ENCODE measurements around the gene PRKAG2.
A peak's percentile ranks its signal among the peaks of the same experiment; 100 is the strongest.

The PRKAG2 gene

DNA sequence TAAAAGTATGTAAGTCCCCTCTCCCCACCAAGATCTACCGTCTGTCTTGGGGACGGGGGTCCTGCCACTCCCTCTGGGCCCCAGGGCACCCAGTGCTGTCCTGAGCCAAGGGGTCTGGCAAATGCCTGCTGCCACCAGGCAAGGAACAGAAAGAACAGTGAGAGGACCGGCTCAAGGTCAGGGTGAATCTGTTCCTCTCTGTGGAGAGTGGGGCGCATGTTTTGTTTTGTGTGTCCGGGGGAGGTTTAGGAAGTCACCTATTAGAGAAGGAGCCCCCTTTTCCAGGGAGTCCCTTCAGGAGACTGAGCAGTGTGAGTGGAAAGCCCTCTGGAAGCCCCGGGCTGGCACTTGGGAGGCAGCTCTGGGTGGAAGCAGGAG, 198.7 kb downstream of the PRKAG2 start:
- H3K9me3 ChIP-seq (ENCODE audit: control insufficient read depth in 1 of 2, low read length in 2 of 2): no peaks in the 10 kb centered on the region
- H3K4me1 ChIP-seq (ENCODE audit: control insufficient read depth in 1 of 2, insufficient read depth in 2 of 2, low read length in 2 of 2): peaks cover 10 to 17% of the 10 kb centered on the region in 2 donors
- no peak overlapping the region for H3K27ac ChIP-seq (ENCODE audit: low read depth, low read length)
- H3K27me3 ChIP-seq (ENCODE audit: control insufficient read depth in 1 of 2, insufficient read depth in 2 of 2, low read length in 2 of 2): no peaks in the 10 kb centered on the region
- no peaks in the 10 kb centered on the region for H3K36me3 ChIP-seq (ENCODE audit: control insufficient read depth in 1 of 2, insufficient read depth in 2 of 2, low read length in 2 of 2)
- H3K4me3 ChIP-seq (ENCODE audit: low read depth in 1 of 2, low read length in 2 of 2): no peak overlapping the region
- H3K9ac ChIP-seq (ENCODE audit: low read depth in 1 of 2, low read length in 2 of 2): no peak overlapping the region

- H3K9ac ChIP-seq (ENCODE audit: low read depth in 1 of 2, low read length in 2 of 2): no peak overlapping the region
- H3K9me3 ChIP-seq (ENCODE audit: control insufficient read depth in 1 of 2, low read length in 2 of 2): no peaks in the 10 kb centered on the region
- H3K4me1 ChIP-seq (ENCODE audit: control insufficient read depth in 1 of 2, insufficient read depth in 2 of 2, low read length in 2 of 2): peaks cover 15 to 22% of the 10 kb centered on the region in 2 donors
- H3K4me3 ChIP-seq (ENCODE audit: low read depth in 1 of 2, low read length in 2 of 2): no peak overlapping the region
- H3K27ac ChIP-seq (ENCODE audit: low read depth, low read length): no peak overlapping the region
- no peaks in the 10 kb centered on the region for H3K36me3 ChIP-seq (ENCODE audit: control insufficient read depth in 1 of 2, insufficient read depth in 2 of 2, low read length in 2 of 2)
- H3K27me3 ChIP-seq (ENCODE audit: control insufficient read depth in 1 of 2, insufficient read depth in 2 of 2, low read length in 2 of 2): no peaks in the 10 kb centered on the region
These were observed 199.2 kb downstream of the PRKAG2 start for GRCh38 chr7:151677581-151678226.

DNA sequence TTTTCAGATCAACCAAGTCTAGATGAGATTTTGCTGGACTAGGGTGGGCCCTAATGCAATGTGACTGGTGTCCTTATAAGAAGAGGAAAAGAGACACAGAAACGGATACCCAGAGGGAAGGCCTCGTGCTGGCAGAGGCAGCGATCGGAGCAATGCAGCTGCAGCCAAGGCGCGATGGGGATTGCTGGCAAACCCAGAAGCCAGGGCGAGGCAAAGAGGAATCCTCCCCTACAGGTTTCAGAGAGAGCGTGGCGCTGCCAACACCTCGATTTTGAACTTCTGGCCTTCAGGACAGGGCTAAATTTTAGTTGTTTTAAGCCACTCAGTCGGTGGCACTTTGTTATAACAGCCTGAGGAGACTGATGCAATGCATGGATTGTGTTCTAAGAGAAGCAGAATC, 200.2 kb downstream of the PRKAG2 start:
- peaks cover 18 to 26% of the 10 kb centered on the region in 2 donors for H3K4me1 ChIP-seq (ENCODE audit: control insufficient read depth in 1 of 2, insufficient read depth in 2 of 2, low read length in 2 of 2)
- no peak overlapping the region for H3K9ac ChIP-seq (ENCODE audit: low read depth in 1 of 2, low read length in 2 of 2)
- H3K27ac ChIP-seq (ENCODE audit: low read depth, low read length): no peak overlapping the region
- no peak overlapping the region for H3K4me3 ChIP-seq (ENCODE audit: low read depth in 1 of 2, low read length in 2 of 2)
- H3K9me3 ChIP-seq (ENCODE audit: control insufficient read depth in 1 of 2, low read length in 2 of 2): no peaks in the 10 kb centered on the region
- H3K27me3 ChIP-seq (ENCODE audit: control insufficient read depth in 1 of 2, insufficient read depth in 2 of 2, low read length in 2 of 2): no peaks in the 10 kb centered on the region
- no peaks in the 10 kb centered on the region for H3K36me3 ChIP-seq (ENCODE audit: control insufficient read depth in 1 of 2, insufficient read depth in 2 of 2, low read length in 2 of 2)

GRCh38 chr7:151675196-151675920, 201.6 kb downstream of the PRKAG2 start:
- H3K27ac ChIP-seq (ENCODE audit: low read depth, low read length): no peak overlapping the region
- no peak overlapping the region for H3K9ac ChIP-seq (ENCODE audit: low read depth in 1 of 2, low read length in 2 of 2)
- H3K4me3 ChIP-seq (ENCODE audit: low read depth in 1 of 2, low read length in 2 of 2): no peak overlapping the region
- no peaks in the 10 kb centered on the region for H3K27me3 ChIP-seq (ENCODE audit: control insufficient read depth in 1 of 2, insufficient read depth in 2 of 2, low read length in 2 of 2)
- H3K9me3 ChIP-seq (ENCODE audit: control insufficient read depth in 1 of 2, low read length in 2 of 2): no peaks in the 10 kb centered on the region
- peaks cover 18 to 25% of the 10 kb centered on the region in 2 donors for H3K4me1 ChIP-seq (ENCODE audit: control insufficient read depth in 1 of 2, insufficient read depth in 2 of 2, low read length in 2 of 2)
- H3K36me3 ChIP-seq (ENCODE audit: control insufficient read depth in 1 of 2, insufficient read depth in 2 of 2, low read length in 2 of 2): no peaks in the 10 kb centered on the region

GRCh38 chr7:151674161-151674920, 202.6 kb downstream of the PRKAG2 start:
- no peak overlapping the region for H3K9ac ChIP-seq (ENCODE audit: low read depth in 1 of 2, low read length in 2 of 2)
- H3K4me3 ChIP-seq (ENCODE audit: low read depth in 1 of 2, low read length in 2 of 2): no peak overlapping the region
- no peak overlapping the region for H3K27ac ChIP-seq (ENCODE audit: low read depth, low read length)
- no peaks in the 10 kb centered on the region for H3K27me3 ChIP-seq (ENCODE audit: control insufficient read depth in 1 of 2, insufficient read depth in 2 of 2, low read length in 2 of 2)
- H3K36me3 ChIP-seq (ENCODE audit: control insufficient read depth in 1 of 2, insufficient read depth in 2 of 2, low read length in 2 of 2): peaks cover 0 to 5% of the 10 kb centered on the region in 2 donors
- H3K4me1 ChIP-seq (ENCODE audit: control insufficient read depth in 1 of 2, insufficient read depth in 2 of 2, low read length in 2 of 2): peaks cover 18 to 20% of the 10 kb centered on the region in 2 donors
- H3K9me3 ChIP-seq (ENCODE audit: control insufficient read depth in 1 of 2, low read length in 2 of 2): no peaks in the 10 kb centered on the region

GRCh38 chr7:151673216-151673615, 203.7 kb downstream of the PRKAG2 start:
- Histone ChIP-seq H3K4me3 (ENCODE audit: low read depth in 1 of 2, low read length in 2 of 2) (no peak overlapping the region), H3K9ac (ENCODE audit: low read depth in 1 of 2, low read length in 2 of 2) (peak overlapping the region; percentile 9 to 21), H3K36me3 (ENCODE audit: control insufficient read depth in 1 of 2, insufficient read depth in 2 of 2, low read length in 2 of 2) (peaks cover 3 to 13% of the 10 kb centered on the region in 2 donors), H3K9me3 (ENCODE audit: control insufficient read depth in 1 of 2, low read length in 2 of 2) (no peaks in the 10 kb centered on the region), H3K27me3 (ENCODE audit: control insufficient read depth in 1 of 2, insufficient read depth in 2 of 2, low read length in 2 of 2) (no peaks in the 10 kb centered on the region), H3K4me1 (ENCODE audit: control insufficient read depth in 1 of 2, insufficient read depth in 2 of 2, low read length in 2 of 2) (peaks cover 18 to 20% of the 10 kb centered on the region in 2 donors), H3K27ac (ENCODE audit: low read depth, low read length) (peak overlapping the region; percentile 26)

DNA sequence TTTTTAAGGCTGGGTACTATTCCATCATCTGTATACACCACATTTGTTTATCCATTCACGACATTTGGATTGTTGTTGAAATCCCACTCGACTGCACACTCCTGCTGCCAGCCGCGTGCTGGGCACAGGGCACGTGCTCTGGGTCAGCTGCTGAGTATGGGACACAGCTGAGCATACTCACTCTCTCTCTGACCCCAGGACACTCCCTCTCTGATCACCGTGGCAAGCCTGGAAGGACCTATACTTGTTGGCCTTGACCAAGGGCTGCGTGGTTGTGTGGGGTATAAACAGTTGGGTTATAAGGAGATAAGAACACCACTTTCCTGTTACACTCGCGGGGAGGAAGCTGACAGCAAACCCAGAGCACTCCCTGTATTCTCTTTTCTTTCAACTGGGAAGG, 204.2 kb downstream of the PRKAG2 start:
- Histone ChIP-seq H3K27ac (ENCODE audit: low read depth, low read length) (peak overlapping the region; percentile 26), H3K4me1 (ENCODE audit: control insufficient read depth in 1 of 2, insufficient read depth in 2 of 2, low read length in 2 of 2) (peaks cover 18 to 20% of the 10 kb centered on the region in 2 donors), H3K36me3 (ENCODE audit: control insufficient read depth in 1 of 2, insufficient read depth in 2 of 2, low read length in 2 of 2) (peaks cover 3 to 18% of the 10 kb centered on the region in 2 donors), H3K9ac (ENCODE audit: low read depth in 1 of 2, low read length in 2 of 2) (peak overlapping the region; percentile 9 to 21), H3K27me3 (ENCODE audit: control insufficient read depth in 1 of 2, insufficient read depth in 2 of 2, low read length in 2 of 2) (no peaks in the 10 kb centered on the region), H3K4me3 (ENCODE audit: low read depth in 1 of 2, low read length in 2 of 2) (no peak overlapping the region), H3K9me3 (ENCODE audit: control insufficient read depth in 1 of 2, low read length in 2 of 2) (no peaks in the 10 kb centered on the region)

DNA sequence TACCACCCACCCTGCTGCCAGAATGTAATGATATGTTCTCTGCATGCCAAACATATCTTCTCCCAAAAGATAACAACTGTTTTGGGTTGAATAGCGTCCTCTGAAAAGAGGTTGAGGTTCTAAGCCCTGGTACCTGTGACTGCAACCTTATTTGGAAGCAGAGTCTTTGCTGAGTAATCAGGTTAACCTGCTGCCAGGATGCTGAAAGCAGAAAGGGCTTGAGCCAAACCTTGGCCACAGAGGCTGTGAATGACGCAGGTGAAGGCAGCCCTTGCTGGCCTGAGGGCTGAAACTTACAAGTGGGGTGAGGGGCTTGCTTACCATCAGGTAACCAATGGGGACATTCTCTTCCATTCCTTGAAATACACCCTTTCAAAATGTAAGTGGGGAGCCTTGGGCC, 205.4 kb downstream of the PRKAG2 start:
- no peak overlapping the region for H3K4me3 ChIP-seq (ENCODE audit: low read depth in 1 of 2, low read length in 2 of 2)
- H3K9ac ChIP-seq (ENCODE audit: low read depth in 1 of 2, low read length in 2 of 2): no peak overlapping the region
- H3K4me1 ChIP-seq (ENCODE audit: control insufficient read depth in 1 of 2, insufficient read depth in 2 of 2, low read length in 2 of 2): peaks cover 18 to 20% of the 10 kb centered on the region in 2 donors
- H3K27ac ChIP-seq (ENCODE audit: low read depth, low read length): no peak overlapping the region
- H3K27me3 ChIP-seq (ENCODE audit: control insufficient read depth in 1 of 2, insufficient read depth in 2 of 2, low read length in 2 of 2): no peaks in the 10 kb centered on the region
- H3K9me3 ChIP-seq (ENCODE audit: control insufficient read depth in 1 of 2, low read length in 2 of 2): peaks cover 0 to under 1% of the 10 kb centered on the region in 2 donors
- H3K36me3 ChIP-seq (ENCODE audit: control insufficient read depth in 1 of 2, insufficient read depth in 2 of 2, low read length in 2 of 2): peaks cover 3 to 22% of the 10 kb centered on the region in 2 donors

DNA sequence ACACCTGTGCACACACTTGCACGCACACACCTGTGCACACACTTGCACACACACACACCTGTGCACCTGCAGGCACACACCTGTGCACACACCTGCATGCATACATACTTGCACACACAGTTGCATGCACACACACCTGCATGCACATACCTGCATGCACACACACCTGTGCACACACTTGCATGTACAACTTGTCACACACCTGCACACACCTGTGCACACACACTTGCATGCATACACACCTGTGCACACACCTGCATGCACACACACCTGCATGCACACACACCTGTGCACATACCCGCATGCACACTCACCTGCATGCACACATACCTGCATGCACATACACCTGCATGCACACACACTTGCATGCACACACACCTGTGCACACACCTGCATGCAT, 207.2 kb downstream of the PRKAG2 start:
- H3K36me3 ChIP-seq (ENCODE audit: control insufficient read depth in 1 of 2, insufficient read depth in 2 of 2, low read length in 2 of 2): peaks cover 3 to 22% of the 10 kb centered on the region in 2 donors
- no peak overlapping the region for H3K4me3 ChIP-seq (ENCODE audit: low read depth in 1 of 2, low read length in 2 of 2)
- H3K9me3 ChIP-seq (ENCODE audit: control insufficient read depth in 1 of 2, low read length in 2 of 2): peaks cover 3% of the 10 kb centered on the region in 2 donors
- H3K27me3 ChIP-seq (ENCODE audit: control insufficient read depth in 1 of 2, insufficient read depth in 2 of 2, low read length in 2 of 2): no peaks in the 10 kb centered on the region
- H3K9ac ChIP-seq (ENCODE audit: low read depth in 1 of 2, low read length in 2 of 2): no peak overlapping the region
- peaks cover 18 to 20% of the 10 kb centered on the region in 2 donors for H3K4me1 ChIP-seq (ENCODE audit: control insufficient read depth in 1 of 2, insufficient read depth in 2 of 2, low read length in 2 of 2)
- no peak overlapping the region for H3K27ac ChIP-seq (ENCODE audit: low read depth, low read length)

DNA sequence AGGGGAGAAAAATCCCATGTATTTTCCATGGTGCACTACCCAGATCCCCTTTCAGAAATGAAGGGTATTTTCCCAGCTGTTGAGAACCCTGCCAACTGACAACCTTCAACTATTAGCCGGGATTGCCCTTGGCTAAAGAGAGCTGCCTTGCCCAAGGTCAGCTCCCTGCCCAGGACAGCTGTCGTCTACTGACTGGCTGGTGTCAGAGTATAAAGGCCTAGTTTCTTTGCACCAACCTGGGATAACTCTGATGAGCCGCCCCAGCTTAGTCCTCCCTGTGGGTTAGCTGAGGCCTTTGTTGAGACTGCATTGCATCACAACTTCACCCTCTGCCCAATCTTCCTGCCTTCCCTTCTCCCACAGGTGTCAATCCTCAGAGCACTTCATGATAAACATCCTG, 210.0 kb downstream of the PRKAG2 start:
- Histone ChIP-seq H3K4me3 (ENCODE audit: low read depth in 1 of 2, low read length in 2 of 2) (no peak overlapping the region), H3K9ac (ENCODE audit: low read depth in 1 of 2, low read length in 2 of 2) (no peak overlapping the region), H3K9me3 (ENCODE audit: control insufficient read depth in 1 of 2, low read length in 2 of 2) (peaks cover 3% of the 10 kb centered on the region in 2 donors), H3K27me3 (ENCODE audit: control insufficient read depth in 1 of 2, insufficient read depth in 2 of 2, low read length in 2 of 2) (no peaks in the 10 kb centered on the region), H3K36me3 (ENCODE audit: control insufficient read depth in 1 of 2, insufficient read depth in 2 of 2, low read length in 2 of 2) (peaks cover 3 to 22% of the 10 kb centered on the region in 2 donors), H3K4me1 (ENCODE audit: control insufficient read depth in 1 of 2, insufficient read depth in 2 of 2, low read length in 2 of 2) (no peaks in the 10 kb centered on the region), H3K27ac (ENCODE audit: low read depth, low read length) (no peak overlapping the region)

All from duodenal mucosa (tissue), 2 donors.